Breast epithelium (tissue), 3 donors: ENCODE measurements around the gene RFLNA.

Source experiments
- POLR2AphosphoS5 ChIP-seq, 3 donors: sonication (generic); formaldehyde crosslinking; IDR thresholded peaks; one replicate each; pipeline ENCODE4 v1.6.1; 2017; ENCODE audit warnings: antibody characterized with exemption in 3 of 3
- TF ChIP-seq, protein P1 (sequence below), 3 donors: fragments of 450-650 bp; IDR thresholded peaks; one replicate each; pipeline ENCODE4 v1.5.1; 2016 to 2017; ENCODE audit warnings: antibody characterized with exemption in 3 of 3, mild to moderate bottlenecking in 3 of 3, moderate library complexity in 3 of 3

GRCh38 chr12:124312601-124313000, 17.7 kb downstream of the RFLNA start:
- TF ChIP-seq, protein P1, sequence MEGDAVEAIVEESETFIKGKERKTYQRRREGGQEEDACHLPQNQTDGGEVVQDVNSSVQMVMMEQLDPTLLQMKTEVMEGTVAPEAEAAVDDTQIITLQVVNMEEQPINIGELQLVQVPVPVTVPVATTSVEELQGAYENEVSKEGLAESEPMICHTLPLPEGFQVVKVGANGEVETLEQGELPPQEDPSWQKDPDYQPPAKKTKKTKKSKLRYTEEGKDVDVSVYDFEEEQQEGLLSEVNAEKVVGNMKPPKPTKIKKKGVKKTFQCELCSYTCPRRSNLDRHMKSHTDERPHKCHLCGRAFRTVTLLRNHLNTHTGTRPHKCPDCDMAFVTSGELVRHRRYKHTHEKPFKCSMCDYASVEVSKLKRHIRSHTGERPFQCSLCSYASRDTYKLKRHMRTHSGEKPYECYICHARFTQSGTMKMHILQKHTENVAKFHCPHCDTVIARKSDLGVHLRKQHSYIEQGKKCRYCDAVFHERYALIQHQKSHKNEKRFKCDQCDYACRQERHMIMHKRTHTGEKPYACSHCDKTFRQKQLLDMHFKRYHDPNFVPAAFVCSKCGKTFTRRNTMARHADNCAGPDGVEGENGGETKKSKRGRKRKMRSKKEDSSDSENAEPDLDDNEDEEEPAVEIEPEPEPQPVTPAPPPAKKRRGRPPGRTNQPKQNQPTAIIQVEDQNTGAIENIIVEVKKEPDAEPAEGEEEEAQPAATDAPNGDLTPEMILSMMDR (IDR thresholded peaks at IDR 0.05): no peak
- no peak for TF ChIP-seq POLR2AphosphoS5 (IDR thresholded peaks at IDR 0.05)
